Measurements from ENCODE around the gene OR13C5.

DNA sequence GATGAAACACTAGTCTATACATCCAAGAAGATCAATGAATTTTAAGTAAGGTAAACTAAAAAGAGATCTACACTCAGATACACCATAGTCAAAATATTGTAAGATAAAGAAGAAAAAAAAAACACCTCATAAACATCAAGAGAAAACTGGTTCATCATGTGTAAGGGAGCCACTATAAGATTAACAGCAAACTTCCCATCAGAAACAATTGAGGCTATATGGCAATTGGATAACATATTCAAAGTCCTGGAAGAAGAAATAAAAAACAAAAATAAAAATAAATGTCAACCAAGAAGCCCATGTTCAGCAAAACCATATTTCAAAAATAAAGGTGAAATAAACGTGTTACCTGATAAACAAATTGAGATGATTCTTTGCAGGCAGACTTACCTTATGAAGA is 26.6 kb downstream of the OR13C5 start:
- TF ChIP-seq EZH2 (IDR thresholded peaks at IDR 0.05; ENCODE audit: insufficient read depth, poor library complexity, severe bottlenecking) = no peak
- no peak for TF ChIP-seq EZH2phosphoT487 (IDR thresholded peaks at IDR 0.05; ENCODE audit: insufficient read depth, low read depth)
